ENCODE data around the gene APEH.

DNA sequence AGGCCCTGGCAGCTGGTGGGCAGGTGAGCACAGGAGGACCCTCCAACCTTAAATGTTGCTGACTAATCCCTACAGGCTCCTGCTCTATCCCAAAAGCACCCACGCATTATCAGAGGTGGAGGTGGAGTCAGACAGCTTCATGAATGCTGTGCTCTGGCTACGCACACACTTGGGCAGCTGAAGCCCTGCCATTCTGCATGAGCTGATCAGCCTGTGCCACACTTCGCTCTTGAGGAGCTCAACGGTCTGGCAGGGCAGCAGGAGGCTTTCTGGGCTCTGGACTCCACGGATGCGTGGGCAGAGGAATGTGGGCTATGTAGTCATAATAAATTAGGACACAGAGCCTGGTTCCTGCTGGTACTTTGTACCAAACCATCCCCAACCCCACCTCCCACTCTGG, 9.0 kb downstream of the APEH start:
- TF ChIP-seq CTCF (IDR thresholded peaks at IDR 0.05) (no peak), POLR2A (IDR thresholded peaks at IDR 0.05) (no peak)
